HK-2 (cell line): ENCODE data around the gene MYL7.
"Not testable (repeated sequence)": the region's sequence is repeated elsewhere in the genome, so short reads cannot be mapped to it uniquely, and the experiment has no call there.

Experiments used
- DNase-seq: peaks from one replicate; pipeline ENCODE4 v3.0.0-alpha.2; 2018; ENCODE audit not compliant: unreplicated experiment

The MYL7 gene

DNA sequence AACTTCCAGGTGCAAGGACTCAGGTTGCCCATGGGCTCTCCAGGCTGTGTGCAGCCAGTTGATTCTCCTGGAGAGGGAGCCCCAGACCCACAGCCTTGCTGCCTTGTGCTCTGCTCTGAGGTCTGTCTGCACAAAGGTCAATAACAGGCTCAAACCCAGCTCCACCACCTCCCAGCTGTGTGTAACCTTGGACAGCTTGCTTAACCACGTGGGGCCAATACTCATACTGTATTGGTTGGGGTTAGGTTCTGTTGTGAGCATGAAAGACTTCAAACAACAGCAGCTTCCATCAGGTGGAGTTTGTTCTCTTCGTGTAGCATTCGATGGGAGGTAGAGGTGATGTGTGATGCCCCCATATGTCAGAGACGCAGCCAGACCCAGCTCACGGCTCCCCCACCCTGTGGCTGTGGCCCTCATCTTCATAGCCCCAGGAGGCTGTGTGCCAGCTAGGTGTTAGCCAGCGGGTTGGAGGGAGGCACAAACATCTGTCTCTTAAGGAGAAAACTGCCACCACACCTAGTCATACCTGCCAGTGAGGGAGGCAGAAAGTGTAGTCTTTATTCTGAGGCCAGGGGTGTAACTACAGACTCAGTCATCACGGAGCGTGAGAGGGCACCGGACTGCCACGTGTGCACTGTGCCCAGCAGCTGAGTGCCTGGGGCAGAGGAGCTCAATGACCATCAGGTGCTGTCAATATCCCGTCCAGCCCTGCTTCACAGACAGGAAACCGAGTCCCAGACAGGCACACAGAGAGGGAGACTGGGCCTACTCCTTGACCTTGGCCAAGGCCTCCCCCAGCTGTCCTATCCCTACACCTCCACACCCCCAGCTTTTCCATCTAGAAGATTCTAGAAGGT, 9.7 kb downstream of the MYL7 start:
- peak; percentile 27 for DNase-seq

DNA sequence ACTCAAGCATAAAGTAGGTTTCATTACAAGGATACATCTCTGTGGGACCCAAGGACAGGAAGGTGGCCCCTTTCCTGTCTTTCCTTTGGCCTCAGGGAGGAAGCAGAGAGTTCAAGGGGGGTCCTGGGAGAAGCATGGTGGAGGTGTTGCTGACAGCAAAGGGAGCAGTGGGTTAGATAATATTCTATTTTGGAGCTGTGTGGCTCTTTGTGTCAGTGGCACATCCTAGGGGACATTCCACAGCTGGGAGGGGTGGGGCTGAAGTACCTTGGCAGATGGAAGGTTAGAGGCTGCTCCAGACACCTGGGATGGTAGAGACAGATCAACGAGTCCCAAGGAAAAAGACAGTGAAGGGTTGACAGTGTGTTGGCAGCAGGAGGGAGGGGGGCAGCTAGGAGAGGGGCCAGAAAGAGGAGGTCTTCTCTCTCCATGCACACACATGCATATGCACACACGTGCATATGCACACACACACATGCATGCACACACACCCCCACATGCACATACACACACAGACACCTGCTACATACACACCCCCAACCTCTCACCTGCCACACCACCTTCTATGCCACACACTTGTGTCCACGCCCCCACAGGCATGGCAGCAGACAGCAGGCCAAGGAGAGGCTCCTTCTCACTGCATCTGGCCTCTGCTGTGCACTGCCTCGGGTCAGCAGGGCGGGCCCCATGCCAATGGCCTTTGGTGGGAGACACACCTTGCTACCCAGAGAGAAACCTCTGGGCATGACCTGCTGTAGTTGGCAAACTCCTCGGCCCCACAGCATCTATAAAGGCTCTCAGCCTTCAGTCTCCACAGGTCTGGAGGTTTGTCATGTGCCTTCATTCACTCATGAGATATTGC, 12.2 kb downstream of the MYL7 start:
- no peak for DNase-seq

DNA sequence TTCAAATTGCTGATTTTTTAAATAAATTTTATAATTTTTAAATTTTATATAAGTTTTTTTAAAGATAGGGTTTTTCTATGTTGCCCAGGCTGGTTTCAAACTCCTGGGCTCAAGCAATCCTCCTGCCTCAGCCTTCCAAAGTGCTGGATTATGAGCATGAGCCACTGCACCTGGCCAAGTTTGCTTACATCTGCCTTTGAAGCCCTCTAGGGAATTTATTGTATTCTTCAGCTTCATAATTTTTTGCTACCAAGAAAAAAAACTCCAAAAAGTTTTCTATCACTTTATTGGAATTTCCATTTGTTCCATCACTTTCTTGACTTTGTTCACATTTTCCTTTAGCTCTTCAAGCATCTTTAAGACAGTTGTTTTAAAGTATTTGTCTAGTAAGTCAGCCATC, 14.0 kb downstream of the MYL7 start:
- no peak for DNase-seq

DNA sequence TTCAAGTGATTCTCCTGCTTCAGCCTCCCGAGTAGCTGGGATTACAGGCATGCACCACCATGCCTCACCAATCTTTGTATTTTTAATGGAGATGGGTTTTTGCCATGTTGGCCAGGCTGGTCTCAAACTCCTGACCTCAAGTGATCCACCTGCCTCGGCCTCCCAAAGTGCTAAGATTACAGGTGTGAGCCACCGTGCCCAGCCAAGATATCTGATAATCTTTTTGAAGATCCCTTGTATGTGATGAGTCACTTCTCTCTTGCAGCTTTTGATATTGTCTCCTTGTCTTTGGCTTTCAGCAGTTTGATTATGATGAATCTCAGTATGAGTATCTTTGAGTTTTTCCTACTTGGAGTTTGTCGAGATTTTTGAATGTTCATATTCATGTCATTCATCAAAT, 14.6 kb downstream of the MYL7 start:
- not testable (repeated sequence) for DNase-seq

DNA sequence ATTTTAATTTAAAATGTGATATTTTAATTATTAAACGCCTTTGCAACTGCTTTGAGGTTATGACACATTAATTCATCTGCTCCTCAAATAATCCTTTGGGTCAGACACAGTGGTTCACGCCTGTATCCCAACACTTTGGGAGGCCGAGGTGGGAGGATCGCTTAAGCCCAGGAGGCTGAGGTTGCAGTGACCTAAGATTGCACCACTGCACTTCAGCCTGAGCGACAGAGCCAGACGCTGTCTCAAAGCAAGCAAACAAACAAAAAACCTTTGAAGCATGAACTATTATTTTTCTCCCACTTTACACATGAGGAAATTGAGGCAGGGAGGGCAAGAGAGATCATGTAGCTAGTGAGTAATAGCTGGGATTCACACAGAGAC, 16.3 kb downstream of the MYL7 start:
- no peak for DNase-seq

DNA sequence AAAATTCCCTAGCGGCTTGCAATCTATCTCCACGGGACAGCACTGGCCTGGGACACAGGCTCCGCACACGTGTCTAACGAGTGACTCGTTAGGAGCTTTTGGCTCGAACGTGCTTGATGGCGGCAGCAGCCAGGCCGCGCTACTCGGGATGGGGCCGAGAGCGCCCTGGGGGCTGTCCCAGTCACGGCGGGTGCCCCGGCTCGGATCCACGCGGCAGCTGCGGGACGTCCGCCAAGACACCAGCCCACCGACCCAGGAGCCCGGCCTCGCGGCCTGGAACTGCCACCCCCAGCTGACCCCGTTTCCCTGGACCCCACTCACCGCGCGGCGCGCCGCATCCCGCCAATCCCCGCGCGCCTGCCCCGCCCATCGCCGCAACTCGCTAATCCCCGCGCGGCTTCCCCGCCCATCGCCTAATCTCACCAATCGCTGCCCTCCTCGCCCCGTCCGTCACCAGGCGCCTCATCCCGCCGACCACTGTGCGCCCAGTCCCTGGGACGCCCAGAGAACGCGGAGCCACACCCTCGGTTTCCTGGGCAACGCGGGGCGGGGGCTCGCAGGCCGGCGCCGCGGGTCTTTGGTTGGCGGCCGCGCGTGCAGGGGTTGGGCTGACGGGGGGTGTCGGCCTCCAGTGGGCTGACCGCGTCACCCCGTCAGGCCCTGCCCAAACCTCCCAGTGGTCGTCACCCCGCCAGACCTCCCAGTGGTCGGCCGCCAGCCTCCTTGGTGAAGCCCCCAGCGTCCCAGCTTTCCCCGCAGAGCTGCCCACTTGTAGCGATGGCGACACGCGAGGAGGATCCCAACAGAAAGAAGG, 17.7 kb downstream of the MYL7 start, which contains the start of gene POLD2:
TSS of gene POLD2 (minus strand) at position 359 of the 814 bp plus-strand sequence. CDS start 1,495 bp downstream, outside the sequence.
- peak; percentile 97 for DNase-seq

DNA sequence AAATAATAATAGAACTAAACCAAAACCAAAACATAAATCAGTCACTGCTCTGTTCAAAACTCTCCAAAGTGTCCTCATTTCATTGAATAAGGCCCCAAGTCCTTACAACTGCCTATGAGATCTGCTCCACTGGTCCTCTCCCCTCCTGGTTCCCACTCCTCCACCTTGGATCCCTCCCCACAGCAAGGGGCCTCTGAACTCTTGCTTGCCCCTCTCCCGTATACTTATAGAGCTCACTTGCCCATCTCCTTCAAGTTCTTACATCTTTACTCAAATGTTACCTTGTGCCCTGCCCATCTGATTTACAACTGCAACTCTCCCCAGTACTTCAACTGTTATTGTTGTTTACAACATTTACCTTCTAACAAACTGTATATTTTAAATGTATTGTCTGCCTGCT, 18.6 kb downstream of the MYL7 start:
- DNase-seq = no peak

DNA sequence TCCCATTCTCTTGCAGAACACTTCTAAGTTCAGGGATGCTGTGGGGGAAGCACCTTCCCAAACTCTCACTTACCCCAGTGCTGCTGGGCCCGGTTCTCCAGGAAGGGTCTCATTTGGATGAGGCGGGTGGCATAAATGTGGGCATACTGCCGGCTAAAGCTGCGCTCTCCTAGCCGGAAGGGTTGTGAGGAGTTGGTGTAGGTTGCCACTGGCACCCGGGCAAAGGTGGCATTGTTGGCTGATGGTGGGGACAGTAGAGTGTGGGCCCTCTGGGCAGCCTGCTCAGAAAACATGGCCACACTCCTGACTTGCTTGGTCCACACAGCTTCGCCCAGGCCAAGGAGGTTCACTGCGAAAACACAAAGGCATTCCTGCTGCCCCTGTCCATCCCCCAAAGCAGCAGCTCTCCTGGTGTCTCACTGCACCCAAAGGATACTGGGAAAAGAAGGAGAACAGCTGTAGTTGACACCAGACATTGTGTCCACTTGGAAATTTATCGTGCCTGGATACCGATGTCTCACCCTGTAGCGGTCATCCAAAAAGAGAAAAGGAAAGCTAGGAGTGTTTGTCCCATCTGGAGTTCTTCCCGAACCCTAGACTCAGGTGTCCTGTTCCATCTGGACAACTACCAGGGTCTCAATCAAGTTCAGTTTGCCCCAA, 19.2 kb downstream of the MYL7 start:
- DNase-seq = no peak

DNA sequence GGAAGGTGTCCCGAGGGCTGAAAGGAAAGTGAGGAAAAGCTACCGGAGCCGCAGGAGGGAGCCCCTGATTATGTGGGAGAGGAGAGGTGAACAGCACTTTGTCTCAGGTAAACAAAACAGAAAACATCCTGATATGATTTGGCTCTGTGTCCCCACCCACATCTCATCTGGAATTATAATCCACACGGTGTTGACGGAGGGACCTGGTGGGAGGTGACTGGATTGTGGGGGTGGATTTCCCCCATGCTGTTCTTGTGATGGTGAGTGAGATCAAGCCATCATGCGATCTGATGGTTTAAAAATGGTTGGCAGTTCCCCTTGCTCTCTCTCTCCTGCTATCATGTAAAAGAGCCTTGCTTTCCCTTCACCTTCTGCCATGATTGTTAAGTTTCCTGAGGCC, 20.7 kb downstream of the MYL7 start:
- no peak for DNase-seq

DNA sequence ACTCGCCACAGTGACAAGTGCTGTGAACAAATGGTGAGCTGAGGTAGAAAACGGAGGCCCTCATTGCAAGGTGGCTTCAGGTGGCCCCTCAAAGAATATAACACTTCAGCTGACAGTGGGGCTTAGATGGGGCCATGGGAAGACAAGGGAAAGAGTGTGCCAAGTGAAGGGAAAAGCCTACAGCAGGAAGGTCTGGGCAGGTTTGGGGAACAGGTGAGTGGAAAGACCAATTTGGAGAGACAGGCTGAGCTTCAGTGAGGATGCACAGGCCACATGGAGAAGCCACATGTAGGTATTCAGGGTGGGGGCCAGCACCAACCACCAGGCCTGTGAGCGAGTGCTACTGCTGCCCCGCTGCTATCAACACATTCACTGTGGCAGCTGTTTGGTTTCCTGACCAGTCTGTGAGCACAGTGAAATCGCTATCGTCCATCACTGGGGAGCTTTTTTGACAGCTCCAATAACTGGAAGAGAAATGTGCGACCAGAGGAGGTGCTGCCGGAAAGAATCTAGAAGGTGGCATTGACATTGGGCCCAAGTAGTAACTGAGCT, 21.2 kb downstream of the MYL7 start:
- DNase-seq = no peak

DNA sequence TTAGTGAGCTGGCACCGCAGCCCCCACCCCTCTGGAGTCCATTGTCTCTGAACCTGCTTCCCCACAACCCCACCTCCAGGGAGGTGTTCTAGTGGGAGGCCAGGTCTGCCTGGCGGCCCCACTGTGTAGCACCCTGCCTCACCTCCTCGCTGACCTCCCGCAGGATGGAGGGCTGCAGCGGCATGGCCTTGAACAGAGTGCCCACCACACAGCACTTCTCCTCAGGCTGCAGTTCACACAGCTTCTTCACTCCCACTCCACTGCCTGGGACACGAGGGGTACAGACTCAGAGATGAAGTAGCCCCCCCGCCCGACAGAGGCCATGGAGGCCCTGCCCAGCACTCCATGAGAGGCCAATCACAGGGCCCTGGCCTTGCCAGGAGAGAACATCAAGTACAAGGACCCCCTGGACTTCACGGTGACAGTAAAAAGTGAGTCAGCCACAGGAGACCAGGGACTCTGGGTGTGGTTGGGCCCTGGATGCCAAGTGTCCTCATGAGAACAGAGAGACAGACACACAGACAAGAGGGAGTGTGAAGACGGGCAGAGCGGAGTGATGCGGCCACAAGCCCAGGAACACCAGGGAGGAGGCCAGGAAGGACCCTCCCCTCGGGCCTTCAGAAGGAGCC, 23.2 kb downstream of the MYL7 start:
- DNase-seq = no peak

DNA sequence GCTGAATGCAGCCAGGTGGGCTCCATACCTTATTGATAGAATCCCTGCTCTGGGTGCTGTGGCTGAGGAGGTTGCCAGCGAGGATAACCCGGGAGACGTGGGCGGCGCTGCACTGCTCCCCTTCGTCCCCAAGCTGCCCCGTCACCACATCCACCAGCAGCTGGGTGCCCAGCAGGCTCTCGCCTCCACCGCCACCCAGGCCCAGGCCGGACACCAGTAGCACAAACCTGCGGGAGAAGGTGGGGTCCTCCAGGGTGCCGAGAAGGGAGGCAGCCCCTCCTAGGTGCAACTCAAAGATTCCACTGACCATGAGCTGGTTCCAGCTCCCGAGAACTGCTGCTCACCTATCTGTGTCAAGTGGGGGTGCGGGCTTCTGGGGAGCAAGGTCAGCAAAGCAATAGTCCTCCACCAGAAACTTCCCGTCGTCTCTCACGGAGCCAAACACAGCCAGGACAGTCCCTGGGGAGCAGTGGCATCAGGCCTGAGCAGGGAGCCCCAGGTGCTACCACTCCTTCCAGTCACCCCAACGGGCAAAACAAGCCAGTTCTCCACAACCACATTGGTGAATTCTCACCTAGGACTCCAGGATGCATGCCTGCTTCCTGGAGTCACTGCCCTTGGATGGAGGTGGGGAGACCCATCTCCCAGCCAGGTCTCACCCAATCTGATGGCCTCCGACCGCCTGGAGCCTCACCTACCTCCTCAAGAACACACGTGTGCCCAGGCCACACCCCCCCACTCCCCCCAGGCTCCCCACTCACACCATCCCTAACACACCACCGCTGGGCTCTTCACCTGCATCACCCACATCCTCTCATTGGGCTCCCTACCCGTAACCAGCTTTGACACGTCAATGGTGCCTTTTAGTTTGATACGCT, 24.1 kb downstream of the MYL7 start:
- no peak for DNase-seq

DNA sequence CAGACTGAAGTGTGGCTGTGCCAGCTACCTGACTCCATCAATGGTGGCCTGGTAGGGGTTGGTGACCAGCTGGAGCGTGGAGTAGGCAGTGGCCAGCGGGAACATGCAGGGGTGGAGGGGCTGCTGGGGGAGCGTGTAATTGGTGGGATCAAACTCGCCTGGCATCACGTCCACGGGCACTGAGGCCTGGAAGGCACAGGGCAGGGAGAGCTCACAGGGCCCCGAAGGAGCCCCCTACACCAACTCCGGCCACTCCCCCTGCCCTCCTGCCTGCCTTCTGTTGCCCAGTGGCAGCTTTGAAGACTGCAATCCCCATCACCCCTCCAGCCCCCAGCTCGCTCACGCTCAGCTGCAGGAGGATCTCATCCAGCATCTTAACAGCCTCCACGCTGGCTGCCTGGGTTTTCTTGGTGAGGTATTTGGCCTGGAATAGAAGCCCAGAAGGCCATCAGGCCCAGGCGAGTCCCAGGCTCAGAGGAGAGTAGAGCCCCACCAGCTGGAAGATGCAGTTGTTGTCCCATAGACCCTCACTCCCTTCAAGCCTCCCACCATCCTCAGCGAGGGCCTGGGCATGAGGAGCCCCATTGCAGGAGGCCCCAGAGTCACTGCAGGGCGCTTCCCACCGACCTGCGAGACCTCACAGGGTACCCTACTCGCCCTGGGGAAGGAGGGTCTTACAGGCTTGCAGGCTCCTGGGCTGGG, 24.9 kb downstream of the MYL7 start:
- no peak for DNase-seq

DNA sequence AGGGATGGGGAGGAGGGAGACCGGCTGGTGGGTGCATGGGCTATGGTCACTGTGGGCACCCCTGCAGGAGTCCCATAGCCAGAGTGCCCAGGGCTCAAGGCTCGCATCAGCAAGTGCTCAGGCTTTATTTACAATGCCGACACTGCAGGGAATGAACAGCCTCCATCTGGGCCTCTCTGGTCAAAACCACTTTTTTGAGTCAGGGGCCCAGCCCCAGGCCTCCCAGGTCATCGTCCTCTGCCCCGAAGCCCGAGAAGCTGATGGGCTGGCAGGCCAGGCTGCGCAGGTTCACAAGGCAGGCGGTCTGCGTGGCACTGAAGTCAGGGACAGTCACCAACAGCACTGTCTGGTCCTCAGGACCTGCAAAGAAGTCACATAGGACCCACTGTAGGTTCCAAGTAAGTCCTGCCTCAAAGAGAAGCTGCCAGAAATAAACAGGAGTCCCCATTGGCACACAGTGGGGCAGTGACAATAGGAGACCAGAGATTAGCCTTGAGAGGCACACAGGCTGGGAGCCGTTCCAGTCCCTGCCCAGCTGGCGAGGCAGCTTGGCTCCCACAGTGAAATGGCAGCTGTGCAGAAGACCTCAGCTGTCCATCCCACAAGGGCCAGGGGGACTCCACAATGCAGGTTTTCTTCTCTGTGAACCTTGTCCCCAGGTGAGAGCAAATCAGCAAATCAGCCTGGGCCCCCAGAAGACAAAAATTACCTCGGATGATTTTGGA, 26.4 kb downstream of the MYL7 start:
- DNase-seq = no peak

DNA sequence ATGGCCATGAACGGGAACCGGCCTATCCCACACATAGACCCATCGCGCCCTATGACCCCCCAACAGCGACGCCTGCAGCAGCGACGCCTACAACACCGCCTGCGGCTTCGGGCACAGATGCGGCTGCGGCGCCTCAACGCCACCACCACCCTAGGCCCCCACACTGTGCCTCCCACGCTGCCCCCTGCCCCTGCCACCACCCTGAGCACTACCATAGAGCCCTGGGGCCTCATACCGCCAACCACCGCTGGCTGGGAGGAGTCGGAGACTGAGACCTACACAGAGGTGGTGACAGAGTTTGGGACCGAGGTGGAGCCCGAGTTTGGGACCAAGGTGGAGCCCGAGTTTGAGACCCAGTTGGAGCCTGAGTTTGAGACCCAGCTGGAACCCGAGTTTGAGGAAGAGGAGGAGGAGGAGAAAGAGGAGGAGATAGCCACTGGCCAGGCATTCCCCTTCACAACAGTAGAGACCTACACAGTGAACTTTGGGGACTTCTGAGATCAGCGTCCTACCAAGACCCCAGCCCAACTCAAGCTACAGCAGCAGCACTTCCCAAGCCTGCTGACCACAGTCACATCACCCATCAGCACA, 27.3 kb downstream of the MYL7 start:
- no peak for DNase-seq

DNA sequence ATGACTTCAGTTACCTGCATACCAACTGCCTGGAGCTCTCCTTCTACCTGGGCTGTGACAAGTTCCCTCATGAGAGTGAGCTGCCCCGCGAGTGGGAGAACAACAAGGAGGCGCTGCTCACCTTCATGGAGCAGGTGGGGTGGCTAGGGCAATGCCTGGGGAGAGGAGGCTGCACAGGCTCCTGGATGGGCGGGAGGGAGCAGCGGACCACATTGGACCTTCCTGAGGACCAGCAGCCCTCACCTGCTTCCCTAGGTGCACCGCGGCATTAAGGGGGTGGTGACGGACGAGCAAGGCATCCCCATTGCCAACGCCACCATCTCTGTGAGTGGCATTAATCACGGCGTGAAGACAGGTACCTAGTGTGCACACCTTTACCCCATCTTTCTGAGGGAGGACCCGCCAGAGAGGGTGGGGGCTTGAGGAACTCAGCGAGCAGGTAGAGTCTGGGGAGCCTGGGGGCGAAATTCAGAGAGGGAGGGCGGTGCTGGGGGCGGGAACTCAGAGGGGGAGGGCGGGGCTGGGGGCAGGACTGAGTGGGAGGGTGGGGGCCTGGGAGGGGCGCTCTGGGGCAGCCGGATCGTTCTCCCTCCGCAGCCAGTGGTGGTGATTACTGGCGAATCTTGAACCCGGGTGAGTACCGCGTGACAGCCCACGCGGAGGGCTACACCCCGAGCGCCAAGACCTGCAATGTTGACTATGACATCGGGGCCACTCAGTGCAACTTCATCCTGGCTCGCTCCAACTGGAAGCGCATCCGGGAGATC, 28.0 kb downstream of the MYL7 start:
- DNase-seq = no peak
